HepG2 (cell line): ENCODE results near the gene MED23. TPM values are rescaled to one million over a fixed set of nuclear protein-coding genes. Genes with fewer than 3 reads are reported as not detected.

ENCODE experiments used
- AGO1 ChIP-seq: fragments of 200-400 bp; formaldehyde crosslinking; IDR thresholded peaks from 2 replicates; pipeline ENCODE4 v1.6.1; 2017; ENCODE audit warnings: mild to moderate bottlenecking, low read depth, low read length, moderate library complexity; ENCODE audit not compliant: poor library complexity, severe bottlenecking
- AKAP8 ChIP-seq: sonication (generic); formaldehyde crosslinking; IDR thresholded peaks from 2 replicates; pipeline ENCODE4 v1.5.1; 2020; ENCODE audit warnings: mild to moderate bottlenecking, missing genetic modification reagents
- ARHGAP35 ChIP-seq: sonication (generic); formaldehyde crosslinking; IDR thresholded peaks from 2 replicates; pipeline ENCODE4 v1.9.0; 2022; ENCODE audit warnings: mild to moderate bottlenecking, inconsistent platforms, moderate library complexity, missing genetic modification reagents, borderline replicate concordance
- ELF3 ChIP-seq: IDR thresholded peaks from 2 replicates; pipeline ENCODE4 v1.6.1; 2016; ENCODE audit warnings: missing genetic modification reagents, missing compliant biosample characterization
- JUN ChIP-seq: sonication (generic); formaldehyde crosslinking; IDR thresholded peaks from 2 replicates; pipeline ENCODE4 v1.4.0; 2020; ENCODE audit warnings: mild to moderate bottlenecking, missing genetic modification reagents
- KDM4B ChIP-seq: sonication (generic); formaldehyde crosslinking; IDR thresholded peaks from 2 replicates; pipeline ENCODE4 v1.4.0; 2020; ENCODE audit warnings: missing genetic modification reagents
- KDM6A ChIP-seq: IDR thresholded peaks from 2 replicates; pipeline ENCODE4 v1.6.1; 2016; ENCODE audit warnings: low read depth
- MAF1 ChIP-seq: sonication (generic); formaldehyde crosslinking; IDR thresholded peaks from 2 replicates; pipeline ENCODE4 v1.5.0; 2020; ENCODE audit warnings: missing genetic modification reagents, borderline replicate concordance
- RBM39 ChIP-seq: fragments of 200-400 bp; formaldehyde crosslinking; IDR thresholded peaks from one replicate; pipeline ENCODE4 v1.6.1; 2018; ENCODE audit warnings: antibody characterized with exemption, mild to moderate bottlenecking, low read depth, low read length; ENCODE audit not compliant: poor library complexity, severe bottlenecking
- SMARCC2 ChIP-seq: fragments of 450-650 bp; IDR thresholded peaks from 2 replicates; pipeline ENCODE4 v1.6.1; 2017; ENCODE audit warnings: antibody characterized with exemption, mild to moderate bottlenecking
- ZFYVE20 ChIP-seq: sonication (generic); formaldehyde crosslinking; IDR thresholded peaks from 2 replicates; pipeline ENCODE4 v1.8.0; 2023; ENCODE audit warnings: low read depth, mild to moderate bottlenecking, moderate library complexity, missing genetic modification reagents, borderline replicate concordance
- ZNF354B ChIP-seq: sonication (generic); formaldehyde crosslinking; IDR thresholded peaks from 2 replicates; pipeline ENCODE4 v1.8.0; 2022; ENCODE audit warnings: mild to moderate bottlenecking, missing genetic modification reagents
- ZNF746 ChIP-seq: sonication (generic); formaldehyde crosslinking; IDR thresholded peaks from 2 replicates; pipeline ENCODE4 v1.8.0; 2022; ENCODE audit warnings: mild to moderate bottlenecking, missing genetic modification reagents
- ZNF780A ChIP-seq: sonication (generic); formaldehyde crosslinking; IDR thresholded peaks from 2 replicates; pipeline ENCODE4 v1.8.0; 2022; ENCODE audit warnings: mild to moderate bottlenecking, missing genetic modification reagents, moderate library complexity
- ZNF839 ChIP-seq: sonication (generic); formaldehyde crosslinking; IDR thresholded peaks from 2 replicates; pipeline ENCODE4 v1.4.0; 2020; ENCODE audit warnings: missing genetic modification reagents, mild to moderate bottlenecking, borderline replicate concordance
- polyA plus RNA-seq, 8 experiments: library from polyadenylated mRNA; depleted of rRNA in 3 of 8; stranded (reverse) in 7 of 8; unstranded in 1 of 8; fragments of >200 nt; fragmentation: Illumina TruSeq in 4 of 8; extraction: Trizol in 4 of 8; gene quantifications; 2 replicates each; pipeline versions ENCODE4 v1.2.1 to v1.2.3, GENCODE V29; 2011 to 2016; ENCODE audit warnings: low read depth in 4 of 8, missing spikeins in 1 of 8, mixed read lengths in 1 of 8; ENCODE audit not compliant: insufficient read depth in 1 of 8
- total RNA-seq, 5 experiments: library from RNA; depleted of rRNA; stranded (reverse); fragments of >200 nt; fragmentation: Illumina TruSeq; extraction: Trizol; gene quantifications; 2 replicates each; pipeline ENCODE4 v1.2.3, GENCODE V29; 2016; ENCODE audit warnings: low read depth in 1 of 5
- TF ChIP-seq, protein P1 (sequence below): sonication (generic); formaldehyde crosslinking; IDR thresholded peaks from 2 replicates; pipeline ENCODE4 v1.4.0; 2020; ENCODE audit warnings: missing genetic modification reagents
- TF ChIP-seq, protein P2 (sequence below): sonication (generic); formaldehyde crosslinking; IDR thresholded peaks from 2 replicates; pipeline ENCODE4 v1.5.0; 2020; ENCODE audit warnings: mild to moderate bottlenecking, missing genetic modification reagents
- TF ChIP-seq, protein P3 (sequence below): sonication (generic); formaldehyde crosslinking; IDR thresholded peaks from 2 replicates; pipeline ENCODE4 v1.4.0; 2020; ENCODE audit warnings: missing genetic modification reagents
- TF ChIP-seq, protein P4 (sequence below): sonication (generic); formaldehyde crosslinking; IDR thresholded peaks from 2 replicates; pipeline ENCODE4 v1.9.0; 2021; ENCODE audit warnings: missing genetic modification reagents, borderline replicate concordance

Gene MED23
- total and polyA plus RNA-seq, 2 of the 13 experiments (the other 11 are each of a cell fraction or from before 2014, with no cell fraction given), result 34.9 to 50.5 TPM

DNA sequence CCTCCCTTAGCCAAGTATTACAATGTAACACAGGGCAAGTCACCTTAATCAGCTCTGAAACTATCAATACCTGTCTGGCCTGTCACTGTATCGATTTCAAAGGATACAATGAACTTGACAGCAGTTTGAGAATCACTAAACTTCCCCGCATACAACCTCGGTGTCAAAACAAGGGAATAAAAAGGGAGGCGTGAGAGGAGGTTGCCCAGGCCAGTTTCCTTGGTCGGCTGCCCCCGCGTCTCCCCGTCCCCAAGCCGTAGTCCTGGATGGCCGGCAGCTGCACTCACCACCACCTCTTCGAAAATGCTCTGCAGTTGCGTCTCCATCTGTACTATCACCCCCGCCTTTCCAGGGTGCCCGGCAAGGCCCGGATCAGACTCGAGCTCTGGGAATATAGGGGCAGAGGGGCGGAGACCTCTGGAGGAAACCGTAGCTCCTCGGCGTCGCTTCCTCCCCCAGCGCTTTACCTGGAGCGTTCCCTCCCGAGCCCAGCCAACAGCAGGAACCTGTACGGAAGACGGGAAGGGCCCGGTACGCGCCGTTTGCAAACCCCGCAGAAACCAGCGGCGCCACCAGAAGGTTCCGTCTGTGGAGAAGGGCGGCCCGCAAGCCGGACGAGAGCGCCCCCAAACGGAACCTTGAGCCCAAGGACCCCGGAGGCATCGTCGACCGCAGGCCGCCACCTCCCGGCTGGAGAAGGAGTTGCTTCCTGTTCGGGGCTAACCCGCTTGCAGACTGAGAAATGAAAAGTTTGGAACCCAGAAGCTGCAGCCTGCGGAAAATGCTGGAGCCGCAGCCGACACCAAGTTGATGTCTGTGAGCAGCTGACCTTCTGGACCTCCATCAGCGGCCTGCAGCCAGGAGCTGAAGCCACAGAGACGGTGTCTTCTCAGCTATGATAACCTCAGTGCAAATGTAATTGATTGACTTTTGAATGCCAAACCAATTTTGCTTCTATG, at the start of gene MED23 (continued):
- TF ChIP-seq, protein P1, sequence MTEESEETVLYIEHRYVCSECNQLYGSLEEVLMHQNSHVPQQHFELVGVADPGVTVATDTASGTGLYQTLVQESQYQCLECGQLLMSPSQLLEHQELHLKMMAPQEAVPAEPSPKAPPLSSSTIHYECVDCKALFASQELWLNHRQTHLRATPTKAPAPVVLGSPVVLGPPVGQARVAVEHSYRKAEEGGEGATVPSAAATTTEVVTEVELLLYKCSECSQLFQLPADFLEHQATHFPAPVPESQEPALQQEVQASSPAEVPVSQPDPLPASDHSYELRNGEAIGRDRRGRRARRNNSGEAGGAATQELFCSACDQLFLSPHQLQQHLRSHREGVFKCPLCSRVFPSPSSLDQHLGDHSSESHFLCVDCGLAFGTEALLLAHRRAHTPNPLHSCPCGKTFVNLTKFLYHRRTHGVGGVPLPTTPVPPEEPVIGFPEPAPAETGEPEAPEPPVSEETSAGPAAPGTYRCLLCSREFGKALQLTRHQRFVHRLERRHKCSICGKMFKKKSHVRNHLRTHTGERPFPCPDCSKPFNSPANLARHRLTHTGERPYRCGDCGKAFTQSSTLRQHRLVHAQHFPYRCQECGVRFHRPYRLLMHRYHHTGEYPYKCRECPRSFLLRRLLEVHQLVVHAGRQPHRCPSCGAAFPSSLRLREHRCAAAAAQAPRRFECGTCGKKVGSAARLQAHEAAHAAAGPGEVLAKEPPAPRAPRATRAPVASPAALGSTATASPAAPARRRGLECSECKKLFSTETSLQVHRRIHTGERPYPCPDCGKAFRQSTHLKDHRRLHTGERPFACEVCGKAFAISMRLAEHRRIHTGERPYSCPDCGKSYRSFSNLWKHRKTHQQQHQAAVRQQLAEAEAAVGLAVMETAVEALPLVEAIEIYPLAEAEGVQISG (CRISPR knock-in tag), result peak; percentile 99
- peak; percentile 99 for TF ChIP-seq RBM39
- TF ChIP-seq ZNF746, result 0 out of 2 replicates have a peak, but pooled peaks have one; percentile 83
- TF ChIP-seq MAF1 (CRISPR knock-in tag), result peak; percentile 100
- peak; percentile 88 for TF ChIP-seq JUN (CRISPR knock-in tag)
- TF ChIP-seq KDM6A (CRISPR knock-in tag), result no peak
- peak; percentile 100 for TF ChIP-seq KDM4B (CRISPR knock-in tag)
- TF ChIP-seq ZNF354B, result peak; percentile 96
- TF ChIP-seq AKAP8, result peak; percentile 81; the same call in 1 of the 2 replicates
- peak; percentile 81; the same call in 1 of the 2 replicates for TF ChIP-seq ZFYVE20
- peak; percentile 91 for TF ChIP-seq AGO1
- peak; percentile 42; the same call in 1 of the 2 replicates for TF ChIP-seq SMARCC2
- TF ChIP-seq, protein P2, sequence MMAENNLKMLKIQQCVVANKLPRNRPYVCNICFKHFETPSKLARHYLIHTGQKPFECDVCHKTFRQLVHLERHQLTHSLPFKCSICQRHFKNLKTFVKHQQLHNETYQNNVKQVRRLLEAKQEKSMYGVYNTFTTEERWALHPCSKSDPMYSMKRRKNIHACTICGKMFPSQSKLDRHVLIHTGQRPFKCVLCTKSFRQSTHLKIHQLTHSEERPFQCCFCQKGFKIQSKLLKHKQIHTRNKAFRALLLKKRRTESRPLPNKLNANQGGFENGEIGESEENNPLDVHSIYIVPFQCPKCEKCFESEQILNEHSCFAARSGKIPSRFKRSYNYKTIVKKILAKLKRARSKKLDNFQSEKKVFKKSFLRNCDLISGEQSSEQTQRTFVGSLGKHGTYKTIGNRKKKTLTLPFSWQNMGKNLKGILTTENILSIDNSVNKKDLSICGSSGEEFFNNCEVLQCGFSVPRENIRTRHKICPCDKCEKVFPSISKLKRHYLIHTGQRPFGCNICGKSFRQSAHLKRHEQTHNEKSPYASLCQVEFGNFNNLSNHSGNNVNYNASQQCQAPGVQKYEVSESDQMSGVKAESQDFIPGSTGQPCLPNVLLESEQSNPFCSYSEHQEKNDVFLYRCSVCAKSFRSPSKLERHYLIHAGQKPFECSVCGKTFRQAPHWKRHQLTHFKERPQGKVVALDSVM, result peak; percentile 88
- TF ChIP-seq, protein P3, sequence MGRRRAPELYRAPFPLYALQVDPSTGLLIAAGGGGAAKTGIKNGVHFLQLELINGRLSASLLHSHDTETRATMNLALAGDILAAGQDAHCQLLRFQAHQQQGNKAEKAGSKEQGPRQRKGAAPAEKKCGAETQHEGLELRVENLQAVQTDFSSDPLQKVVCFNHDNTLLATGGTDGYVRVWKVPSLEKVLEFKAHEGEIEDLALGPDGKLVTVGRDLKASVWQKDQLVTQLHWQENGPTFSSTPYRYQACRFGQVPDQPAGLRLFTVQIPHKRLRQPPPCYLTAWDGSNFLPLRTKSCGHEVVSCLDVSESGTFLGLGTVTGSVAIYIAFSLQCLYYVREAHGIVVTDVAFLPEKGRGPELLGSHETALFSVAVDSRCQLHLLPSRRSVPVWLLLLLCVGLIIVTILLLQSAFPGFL, result peak; percentile 73; the same call in 1 of the 2 replicates
- TF ChIP-seq ELF3 (CRISPR knock-in tag), result peak; percentile 99
- TF ChIP-seq ZNF839 (CRISPR knock-in tag), result peak; percentile 97; the same call in 1 of the 2 replicates
- TF ChIP-seq ARHGAP35 (CRISPR knock-in tag), result peak; percentile 99
- TF ChIP-seq ZNF780A (CRISPR knock-in tag), result peak; percentile 91
- TF ChIP-seq, protein P4, sequence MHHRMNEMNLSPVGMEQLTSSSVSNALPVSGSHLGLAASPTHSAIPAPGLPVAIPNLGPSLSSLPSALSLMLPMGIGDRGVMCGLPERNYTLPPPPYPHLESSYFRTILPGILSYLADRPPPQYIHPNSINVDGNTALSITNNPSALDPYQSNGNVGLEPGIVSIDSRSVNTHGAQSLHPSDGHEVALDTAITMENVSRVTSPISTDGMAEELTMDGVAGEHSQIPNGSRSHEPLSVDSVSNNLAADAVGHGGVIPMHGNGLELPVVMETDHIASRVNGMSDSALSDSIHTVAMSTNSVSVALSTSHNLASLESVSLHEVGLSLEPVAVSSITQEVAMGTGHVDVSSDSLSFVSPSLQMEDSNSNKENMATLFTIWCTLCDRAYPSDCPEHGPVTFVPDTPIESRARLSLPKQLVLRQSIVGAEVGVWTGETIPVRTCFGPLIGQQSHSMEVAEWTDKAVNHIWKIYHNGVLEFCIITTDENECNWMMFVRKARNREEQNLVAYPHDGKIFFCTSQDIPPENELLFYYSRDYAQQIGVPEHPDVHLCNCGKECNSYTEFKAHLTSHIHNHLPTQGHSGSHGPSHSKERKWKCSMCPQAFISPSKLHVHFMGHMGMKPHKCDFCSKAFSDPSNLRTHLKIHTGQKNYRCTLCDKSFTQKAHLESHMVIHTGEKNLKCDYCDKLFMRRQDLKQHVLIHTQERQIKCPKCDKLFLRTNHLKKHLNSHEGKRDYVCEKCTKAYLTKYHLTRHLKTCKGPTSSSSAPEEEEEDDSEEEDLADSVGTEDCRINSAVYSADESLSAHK (CRISPR knock-in tag), result peak; percentile 92; the same call in 1 of the 2 replicates
